Measurements from ENCODE around the gene PLXNA4.

DNA sequence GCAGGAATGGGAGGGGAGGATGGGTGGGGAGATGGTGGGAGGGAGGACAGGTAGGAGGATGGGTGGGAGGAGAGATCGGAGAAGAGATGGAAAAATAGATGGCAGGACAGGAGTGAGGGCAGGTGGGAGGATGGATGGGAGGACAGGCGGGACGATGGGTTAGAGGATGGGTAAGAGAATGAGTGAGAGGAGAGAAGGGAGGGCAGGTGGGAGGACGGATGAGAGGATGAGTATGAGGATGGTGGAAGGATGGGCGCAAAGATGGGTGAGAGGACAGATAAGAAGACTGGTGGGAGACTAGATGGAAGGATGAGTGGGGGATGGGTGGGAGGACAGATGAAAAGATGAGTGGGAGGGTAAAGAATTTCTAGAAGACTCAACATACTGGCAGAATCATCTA is 438.6 kb downstream of the PLXNA4 start:
- TF ChIP-seq, protein P1, sequence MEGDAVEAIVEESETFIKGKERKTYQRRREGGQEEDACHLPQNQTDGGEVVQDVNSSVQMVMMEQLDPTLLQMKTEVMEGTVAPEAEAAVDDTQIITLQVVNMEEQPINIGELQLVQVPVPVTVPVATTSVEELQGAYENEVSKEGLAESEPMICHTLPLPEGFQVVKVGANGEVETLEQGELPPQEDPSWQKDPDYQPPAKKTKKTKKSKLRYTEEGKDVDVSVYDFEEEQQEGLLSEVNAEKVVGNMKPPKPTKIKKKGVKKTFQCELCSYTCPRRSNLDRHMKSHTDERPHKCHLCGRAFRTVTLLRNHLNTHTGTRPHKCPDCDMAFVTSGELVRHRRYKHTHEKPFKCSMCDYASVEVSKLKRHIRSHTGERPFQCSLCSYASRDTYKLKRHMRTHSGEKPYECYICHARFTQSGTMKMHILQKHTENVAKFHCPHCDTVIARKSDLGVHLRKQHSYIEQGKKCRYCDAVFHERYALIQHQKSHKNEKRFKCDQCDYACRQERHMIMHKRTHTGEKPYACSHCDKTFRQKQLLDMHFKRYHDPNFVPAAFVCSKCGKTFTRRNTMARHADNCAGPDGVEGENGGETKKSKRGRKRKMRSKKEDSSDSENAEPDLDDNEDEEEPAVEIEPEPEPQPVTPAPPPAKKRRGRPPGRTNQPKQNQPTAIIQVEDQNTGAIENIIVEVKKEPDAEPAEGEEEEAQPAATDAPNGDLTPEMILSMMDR (IDR thresholded peaks at IDR 0.05), result no peak
- TF ChIP-seq POLR2A (IDR thresholded peaks at IDR 0.05), result no peak
